B cell (primary cell): ENCODE measurements around the gene ACAD11.

Experiments
- CTCF ChIP-seq: fragments of 200-600 bp; IDR thresholded peaks from one replicate; pipeline ENCODE4 v1.8.0; 2022; ENCODE audit warnings: antibody characterized with exemption, mild to moderate bottlenecking
- EZH2 ChIP-seq: IDR thresholded peaks from 2 replicates; pipeline ENCODE4 v1.6.1; 2012; ENCODE audit warnings: borderline replicate concordance, low read depth, mild to moderate bottlenecking, moderate library complexity, low read length; ENCODE audit not compliant: insufficient read depth, poor library complexity, severe bottlenecking

- TF ChIP-seq CTCF (no peak), EZH2 (no peak)
Observed at GRCh38 chr3:132660052-132660810, 622 bp upstream of the ACAD11 start, which contains the start of gene UBA5.
